Hepatocyte (in vitro differentiated cells): ENCODE results near the gene ATP13A1.

Experiments used
- EZH2 ChIP-seq: fragments of 200-600 bp; sonication (generic); IDR thresholded peaks from 2 replicates; pipeline ENCODE4 v1.6.1; 2016; ENCODE audit warnings: antibody characterized with exemption, mild to moderate bottlenecking, borderline replicate concordance
- TF ChIP-seq, protein P1 (sequence below): fragments of 200-600 bp; sonication (generic); IDR thresholded peaks from 2 replicates; pipeline ENCODE4 v1.5.1; 2016; ENCODE audit warnings: antibody characterized with exemption, mild to moderate bottlenecking; ENCODE audit not compliant: poor library complexity

DNA sequence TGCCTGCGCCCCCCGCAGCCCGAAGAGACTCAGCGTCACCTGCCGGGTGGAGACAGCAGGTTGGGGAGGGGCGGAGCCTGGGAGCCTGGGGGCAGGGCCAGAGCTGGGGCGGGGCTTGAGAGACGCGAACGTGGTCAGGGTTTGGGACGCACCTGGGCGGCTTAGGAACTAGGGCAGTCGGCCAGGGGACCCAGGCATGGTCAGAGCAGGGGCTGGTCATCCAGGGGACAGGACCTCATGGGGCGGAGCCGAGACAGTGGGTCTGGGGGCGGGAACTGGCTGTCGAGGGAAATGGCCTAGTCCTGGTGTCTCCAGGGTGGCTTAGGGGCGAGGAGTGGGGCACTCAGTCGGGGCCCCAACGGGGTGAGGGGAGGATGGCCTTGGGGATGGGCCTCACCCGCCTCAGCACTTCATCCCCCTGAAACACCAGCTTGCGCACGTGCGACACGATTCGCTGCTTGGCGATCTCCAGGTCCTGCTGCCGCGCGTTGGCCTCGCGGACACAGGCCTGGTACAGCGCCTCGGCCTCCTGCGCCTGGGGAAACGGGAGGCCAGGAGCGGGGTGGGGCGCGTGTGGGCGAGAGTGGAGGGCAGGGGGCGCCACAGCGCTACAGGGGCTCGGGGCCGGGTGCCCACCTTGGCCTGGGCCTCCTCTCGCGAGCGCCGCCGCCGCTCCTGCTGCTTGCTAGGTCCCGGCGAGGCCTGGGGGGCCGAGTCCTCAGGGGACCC lies 25.8 kb downstream of the ATP13A1 start:
- TF ChIP-seq, protein P1, sequence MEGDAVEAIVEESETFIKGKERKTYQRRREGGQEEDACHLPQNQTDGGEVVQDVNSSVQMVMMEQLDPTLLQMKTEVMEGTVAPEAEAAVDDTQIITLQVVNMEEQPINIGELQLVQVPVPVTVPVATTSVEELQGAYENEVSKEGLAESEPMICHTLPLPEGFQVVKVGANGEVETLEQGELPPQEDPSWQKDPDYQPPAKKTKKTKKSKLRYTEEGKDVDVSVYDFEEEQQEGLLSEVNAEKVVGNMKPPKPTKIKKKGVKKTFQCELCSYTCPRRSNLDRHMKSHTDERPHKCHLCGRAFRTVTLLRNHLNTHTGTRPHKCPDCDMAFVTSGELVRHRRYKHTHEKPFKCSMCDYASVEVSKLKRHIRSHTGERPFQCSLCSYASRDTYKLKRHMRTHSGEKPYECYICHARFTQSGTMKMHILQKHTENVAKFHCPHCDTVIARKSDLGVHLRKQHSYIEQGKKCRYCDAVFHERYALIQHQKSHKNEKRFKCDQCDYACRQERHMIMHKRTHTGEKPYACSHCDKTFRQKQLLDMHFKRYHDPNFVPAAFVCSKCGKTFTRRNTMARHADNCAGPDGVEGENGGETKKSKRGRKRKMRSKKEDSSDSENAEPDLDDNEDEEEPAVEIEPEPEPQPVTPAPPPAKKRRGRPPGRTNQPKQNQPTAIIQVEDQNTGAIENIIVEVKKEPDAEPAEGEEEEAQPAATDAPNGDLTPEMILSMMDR = no peak
- TF ChIP-seq EZH2 = no peak
